Skeletal muscle satellite cell (primary cell): ENCODE results near the gene MTARC1.

Experiments used
- H3K27me3 ChIP-seq: 2 replicates; pipeline ENCODE4 v1.7.0; 2013; ENCODE audit warnings: low read length; ENCODE audit not compliant: control insufficient read depth, insufficient read depth
- H3K36me3 ChIP-seq: 2 replicates; pipeline ENCODE4 v1.7.0; 2013; ENCODE audit warnings: mild to moderate bottlenecking, control low read depth, low read length; ENCODE audit not compliant: insufficient read depth
- H3K4me1 ChIP-seq: 2 replicates; pipeline ENCODE4 v1.7.0; 2013; ENCODE audit warnings: low read length; ENCODE audit not compliant: control insufficient read depth, insufficient read depth
- H3K4me2 ChIP-seq: 2 replicates; pipeline ENCODE4 v1.7.0; 2013; ENCODE audit warnings: mild to moderate bottlenecking, low read length
- H3K4me3 ChIP-seq: 2 replicates; pipeline ENCODE4 v1.7.0; 2013; ENCODE audit warnings: low read length
- H3K9ac ChIP-seq: 2 replicates; pipeline ENCODE4 v1.7.0; 2013; ENCODE audit warnings: mild to moderate bottlenecking, low read depth, low read length, moderate library complexity
- H3K9me3 ChIP-seq: replicated peaks from 2 replicates; pipeline ENCODE4 v1.7.0; 2013; ENCODE audit warnings: mild to moderate bottlenecking, control low read depth, low read length

MTARC1 gene

DNA sequence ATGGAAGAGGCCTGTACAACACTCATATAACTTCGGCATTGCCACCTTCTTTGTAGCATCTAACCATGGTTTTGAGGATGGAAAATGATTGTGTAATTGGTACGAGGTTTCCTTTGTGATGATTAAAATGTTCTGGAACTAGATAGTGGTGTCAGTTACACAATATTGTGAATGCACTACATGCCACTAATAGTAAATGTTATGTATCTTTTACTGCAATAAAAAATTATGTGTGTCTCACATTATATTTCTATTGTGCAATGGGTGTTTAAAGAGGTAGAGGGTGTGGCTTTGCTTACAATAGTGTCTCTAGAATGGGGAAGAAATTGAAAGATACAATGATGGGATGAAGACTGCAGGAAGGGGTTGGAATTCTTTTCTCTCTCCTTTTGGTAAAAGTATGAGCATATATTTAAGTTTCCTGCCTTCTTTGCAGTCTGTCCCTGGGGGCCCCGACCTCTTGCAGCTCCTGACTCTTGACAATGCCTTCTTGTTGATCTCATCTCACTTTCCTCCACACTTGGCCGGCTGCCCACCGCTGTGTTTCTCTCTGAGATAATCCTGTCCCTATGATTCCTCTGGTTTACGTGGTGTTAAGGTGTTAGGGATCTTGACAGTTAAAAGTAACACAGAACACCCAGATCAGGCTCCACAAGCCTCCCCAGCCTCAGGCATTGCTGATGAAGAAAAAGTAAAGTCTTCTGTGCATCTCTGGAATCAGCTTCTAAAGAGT is 39.3 kb downstream of the MTARC1 start:
- H3K27me3 ChIP-seq = no peaks in the 10 kb centered on the region
- no peaks in the 10 kb centered on the region for H3K36me3 ChIP-seq
- no peaks in the 10 kb centered on the region for H3K9me3 ChIP-seq
- H3K4me3 ChIP-seq = no peak overlapping the region
- no peaks in the 10 kb centered on the region for H3K4me1 ChIP-seq
- no peak overlapping the region for H3K9ac ChIP-seq
- no peak overlapping the region for H3K4me2 ChIP-seq

DNA sequence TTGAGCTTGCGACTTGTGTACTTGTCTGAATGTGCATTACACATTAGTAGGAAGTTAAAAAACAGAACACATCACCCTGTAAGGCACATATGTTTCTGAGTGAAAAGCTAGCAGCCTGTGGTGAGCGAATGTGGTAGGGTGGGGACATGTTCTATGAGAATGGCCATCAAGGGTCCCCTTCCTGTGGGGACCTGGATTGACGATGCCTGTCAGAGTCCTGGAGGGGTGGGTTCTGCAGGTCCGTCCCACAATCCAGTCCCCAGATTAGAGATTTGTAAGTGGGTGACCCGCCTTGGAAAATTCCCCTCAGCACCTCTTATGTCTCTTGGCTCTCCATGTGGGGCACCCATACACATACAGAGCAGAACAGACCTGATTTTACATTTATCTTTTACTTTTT is 40.0 kb downstream of the MTARC1 start:
- Histone ChIP-seq H3K27me3 (no peaks in the 10 kb centered on the region), H3K36me3 (no peaks in the 10 kb centered on the region), H3K9me3 (no peaks in the 10 kb centered on the region), H3K4me3 (no peak overlapping the region), H3K9ac (no peak overlapping the region), H3K4me1 (no peaks in the 10 kb centered on the region), H3K4me2 (no peak overlapping the region)

DNA sequence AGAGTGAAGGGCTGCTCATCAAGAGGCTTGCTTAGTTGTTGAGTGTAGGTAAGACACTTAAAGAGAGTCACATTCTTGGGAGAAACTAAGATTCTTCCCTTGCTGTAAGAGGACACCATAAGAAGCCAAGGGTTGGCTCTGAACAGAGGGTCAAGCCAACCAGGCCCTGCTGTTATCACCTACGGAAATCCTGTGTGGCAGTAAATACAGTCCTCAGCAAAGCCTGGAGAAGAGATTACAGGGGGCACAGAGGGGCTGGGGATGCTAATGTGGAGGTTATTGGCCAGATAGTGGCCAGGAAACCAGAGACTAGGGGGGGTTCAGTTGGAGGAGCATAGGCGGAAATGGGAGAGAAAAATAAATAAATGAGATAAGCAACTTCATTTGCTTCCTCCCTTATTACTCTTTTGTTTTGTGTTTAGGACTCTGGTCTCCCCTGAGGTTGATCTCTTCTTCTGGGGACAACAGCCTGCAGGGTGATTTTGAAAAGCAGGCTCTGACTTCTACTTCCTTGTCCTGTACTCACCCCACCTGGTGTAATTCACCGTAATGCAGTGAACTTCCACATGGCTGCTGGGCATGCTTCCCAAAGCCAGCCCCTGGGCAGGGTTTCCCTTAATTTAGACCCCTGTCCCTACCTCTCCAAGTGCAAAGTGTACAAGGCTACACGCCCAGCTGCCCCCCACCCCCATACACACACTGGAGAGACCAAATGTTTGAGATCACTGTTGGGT is 40.9 kb downstream of the MTARC1 start:
- Histone ChIP-seq H3K4me2 (no peak overlapping the region), H3K4me1 (no peaks in the 10 kb centered on the region), H3K36me3 (no peaks in the 10 kb centered on the region)

DNA sequence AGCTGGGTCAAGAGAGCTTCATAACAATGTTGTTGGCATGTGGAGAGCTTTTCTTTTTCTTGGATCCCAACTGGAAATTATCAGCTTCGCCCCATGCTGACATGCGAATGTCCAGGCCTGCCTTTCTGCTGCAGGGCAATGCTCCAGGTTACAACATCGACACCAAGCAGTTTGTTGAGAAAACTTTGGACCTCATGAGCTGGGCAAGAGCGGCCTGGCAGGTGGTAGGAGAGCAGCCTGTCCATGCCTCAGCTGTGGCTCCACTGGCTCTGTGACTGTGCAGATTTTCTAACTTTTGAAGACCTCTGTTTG is 41.4 kb downstream of the MTARC1 start:
- H3K4me3 ChIP-seq = no peak overlapping the region
- H3K9ac ChIP-seq = no peak overlapping the region
- H3K9me3 ChIP-seq = no peaks in the 10 kb centered on the region
- no peaks in the 10 kb centered on the region for H3K27me3 ChIP-seq
- no peaks in the 10 kb centered on the region for H3K4me1 ChIP-seq
- no peaks in the 10 kb centered on the region for H3K36me3 ChIP-seq
- no peak overlapping the region for H3K4me2 ChIP-seq

More for the DNA sequence above, 40.9 kb downstream of the MTARC1 start:
- Histone ChIP-seq H3K9ac (no peak overlapping the region), H3K27me3 (no peaks in the 10 kb centered on the region), H3K4me3 (no peak overlapping the region), H3K9me3 (no peaks in the 10 kb centered on the region)

DNA sequence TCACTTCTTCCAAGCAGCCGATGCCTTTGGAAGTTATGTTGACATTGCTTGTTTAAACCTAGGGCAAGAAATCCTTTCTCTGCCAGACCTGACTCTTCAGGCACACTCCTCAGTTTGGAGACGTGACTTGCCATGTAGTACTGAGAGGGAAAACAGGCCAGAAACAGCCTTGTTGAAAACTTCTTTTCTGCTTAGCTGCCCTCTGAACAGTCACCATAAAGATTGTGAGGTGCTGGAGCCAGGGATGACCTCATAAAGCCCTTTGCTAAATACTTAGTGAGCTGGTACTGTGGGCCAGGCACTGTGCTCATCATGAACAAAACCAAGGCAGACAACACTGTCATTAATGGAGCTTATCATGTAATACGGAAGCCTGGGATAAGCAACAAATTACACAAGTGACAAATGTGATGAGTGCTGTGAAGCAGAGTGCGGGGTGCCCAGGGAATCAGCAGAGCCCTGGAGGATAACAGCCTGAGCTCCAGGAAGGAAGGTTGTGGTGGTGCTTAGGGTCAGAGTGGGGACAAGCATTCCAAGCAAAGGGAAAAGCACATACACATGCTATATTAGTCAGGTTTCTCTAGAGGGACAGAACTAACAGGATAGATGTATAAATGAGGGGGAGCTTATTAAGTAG is 42.4 kb downstream of the MTARC1 start:
- Histone ChIP-seq H3K27me3 (no peaks in the 10 kb centered on the region), H3K9me3 (no peaks in the 10 kb centered on the region), H3K4me2 (no peak overlapping the region), H3K9ac (no peak overlapping the region), H3K4me3 (no peak overlapping the region), H3K4me1 (no peaks in the 10 kb centered on the region), H3K36me3 (no peaks in the 10 kb centered on the region)

DNA sequence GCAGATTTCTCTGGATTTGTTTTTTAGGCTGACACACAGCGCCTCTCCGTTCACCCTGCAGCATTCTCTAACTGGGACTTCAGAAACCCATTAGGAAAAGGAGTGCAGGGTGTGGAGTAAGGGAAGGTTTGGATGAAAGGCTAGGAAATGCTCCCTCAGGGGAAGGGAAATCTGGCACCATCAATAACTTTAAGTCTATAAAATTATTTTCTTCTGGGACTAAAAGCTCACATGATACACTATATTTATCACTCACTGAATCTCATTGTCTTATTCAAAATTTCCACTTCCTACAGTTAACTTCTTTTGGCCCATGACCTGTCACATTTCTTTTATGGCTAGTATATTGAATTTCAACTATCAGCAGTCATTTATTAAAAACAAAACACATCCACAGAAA is 46.7 kb downstream of the MTARC1 start:
- no peak overlapping the region for H3K4me3 ChIP-seq
- H3K27me3 ChIP-seq = no peaks in the 10 kb centered on the region
- no peaks in the 10 kb centered on the region for H3K4me1 ChIP-seq
- H3K9ac ChIP-seq = no peak overlapping the region
- no peak overlapping the region for H3K4me2 ChIP-seq
- H3K36me3 ChIP-seq = no peaks in the 10 kb centered on the region
- no peaks in the 10 kb centered on the region for H3K9me3 ChIP-seq

DNA sequence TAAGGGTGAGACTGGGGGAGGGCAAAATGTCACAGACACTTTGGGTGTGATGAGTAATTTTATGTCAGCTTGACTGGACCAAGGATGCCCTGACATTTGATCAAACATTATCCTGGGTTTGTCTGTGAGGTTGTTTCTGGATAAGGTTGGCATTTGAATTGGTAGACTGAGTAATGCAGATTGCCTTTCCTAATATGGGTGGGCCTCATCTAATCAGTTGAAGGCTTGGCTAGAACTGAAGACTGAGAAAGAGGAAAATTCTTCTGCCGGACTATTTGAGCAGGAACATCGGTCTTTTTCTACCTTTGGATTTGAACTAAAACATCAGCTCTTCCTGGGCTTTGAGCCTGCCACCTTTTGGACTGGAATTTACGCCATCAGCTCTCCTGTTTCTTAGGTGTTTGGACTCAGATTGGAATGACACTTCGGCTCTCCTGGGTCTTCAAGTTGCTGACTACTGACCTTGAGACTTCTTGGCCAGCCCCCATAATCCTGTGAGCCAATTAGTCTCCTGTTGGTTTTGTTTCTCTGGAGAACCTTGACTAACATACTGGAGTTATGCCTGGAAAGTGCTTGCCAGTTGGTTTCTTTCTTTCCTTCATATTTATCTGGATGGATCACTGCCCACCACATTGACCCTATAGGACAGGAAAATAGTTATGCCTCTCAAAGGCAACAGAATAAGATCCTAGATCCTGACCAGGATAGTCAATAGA is 47.6 kb downstream of the MTARC1 start:
- no peaks in the 10 kb centered on the region for H3K27me3 ChIP-seq
- H3K4me1 ChIP-seq = no peaks in the 10 kb centered on the region
- H3K4me2 ChIP-seq = no peak overlapping the region
- no peaks in the 10 kb centered on the region for H3K36me3 ChIP-seq
- H3K4me3 ChIP-seq = no peak overlapping the region
- H3K9me3 ChIP-seq = no peaks in the 10 kb centered on the region
- H3K9ac ChIP-seq = no peak overlapping the region
